Hippocampal formation (tissue), 2 donors: ENCODE results near the gene CIBAR2.
"Not testable (repeated sequence)": the region's sequence is repeated elsewhere in the genome, so short reads cannot be mapped to it uniquely, and the experiment has no call there.

Source experiments
- DNase-seq, 2 donors: peaks; one replicate each; lab custom pipeline; 2025; lab: John Stamatoyannopoulos, UW

The CIBAR2 gene

DNA sequence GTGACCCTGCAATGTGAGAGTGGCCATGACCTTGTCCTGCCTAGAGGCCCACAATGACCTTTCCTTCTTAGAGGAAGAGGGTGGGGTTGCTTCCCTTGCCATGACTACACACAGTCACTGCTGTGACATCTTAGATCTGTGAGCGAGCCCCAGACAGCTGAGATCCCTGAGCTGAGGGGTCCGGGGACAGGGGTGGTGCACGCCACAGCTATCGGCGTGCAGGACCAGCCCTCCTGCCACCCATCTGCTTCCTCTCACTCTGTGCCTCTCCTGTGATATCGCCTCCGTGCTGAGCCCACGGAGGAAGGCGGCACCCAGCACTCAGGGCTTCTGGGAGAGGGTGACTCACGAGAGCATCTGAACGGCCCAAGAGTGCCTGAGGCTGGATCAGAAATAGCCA lies 49.4 kb downstream of the CIBAR2 start:
- DNase-seq: no peak

DNA sequence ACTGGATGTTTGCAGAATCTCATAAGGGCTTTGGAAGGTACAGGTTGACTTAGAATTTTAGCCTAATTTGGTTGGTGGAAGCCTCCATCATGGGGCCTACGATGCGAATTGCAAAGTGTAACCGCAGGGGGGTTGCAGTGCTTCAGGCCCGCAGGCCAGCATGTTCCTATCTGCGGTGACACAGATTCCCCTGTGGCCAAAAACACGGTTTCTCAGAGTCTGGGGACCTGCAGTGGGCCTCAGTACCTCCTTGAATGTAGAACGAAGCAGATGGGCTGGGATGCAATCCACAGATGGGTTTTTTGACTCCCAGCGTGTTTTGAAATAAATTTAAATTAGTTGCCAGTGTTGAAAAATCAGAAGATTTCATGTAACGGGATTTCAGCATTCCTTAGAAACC lies 49.9 kb downstream of the CIBAR2 start:
- no peak for DNase-seq

GRCh38 chr16:85061566-85061965 lies 50.7 kb downstream of the CIBAR2 start:
- DNase-seq: no peak

GRCh38 chr16:85058909-85059308 lies 53.4 kb downstream of the CIBAR2 start:
- no peak for DNase-seq

GRCh38 chr16:85057948-85058347 lies 54.3 kb downstream of the CIBAR2 start:
- peak in 1 of 2 donors; percentile 5 for DNase-seq

DNA sequence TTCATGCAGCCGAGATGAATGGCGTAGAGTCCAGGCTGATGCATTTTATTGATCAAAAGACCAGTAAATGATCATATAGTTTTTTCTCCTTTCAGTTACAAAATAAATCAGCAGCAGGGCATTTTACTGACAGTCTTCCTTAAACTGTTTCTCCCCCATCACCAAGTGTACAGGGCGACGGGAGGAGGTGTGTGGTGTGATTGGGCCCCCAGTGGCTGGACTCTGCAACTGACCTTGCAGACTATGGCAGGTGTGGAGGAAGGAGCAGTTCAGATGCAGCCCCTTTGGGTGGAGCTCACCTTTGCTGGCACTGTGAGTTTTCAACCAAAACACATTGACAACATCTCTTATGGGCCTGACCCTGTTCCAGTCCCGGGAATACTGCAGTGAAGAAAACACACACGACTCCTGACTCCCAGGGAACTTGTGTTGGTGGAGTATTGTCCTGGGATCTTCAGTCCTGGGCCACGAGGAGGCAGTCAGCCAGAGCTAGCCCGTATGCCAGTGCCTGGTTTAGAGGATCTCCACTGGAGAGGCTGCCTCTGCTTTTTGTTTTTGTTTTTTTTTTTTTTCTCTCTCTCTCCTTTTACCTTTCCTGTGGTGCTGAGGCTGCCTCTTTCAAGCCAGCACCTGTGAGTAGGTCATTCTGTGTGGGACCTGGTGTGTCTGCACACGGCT lies 54.9 kb downstream of the CIBAR2 start:
- DNase-seq: no peak

- peak in 1 of 2 donors; percentile 17 for DNase-seq
These were observed 56.0 kb downstream of the CIBAR2 start for GRCh38 chr16:85056211-85056748.

GRCh38 chr16:85055493-85056210 lies 56.6 kb downstream of the CIBAR2 start:
- DNase-seq: peak; percentile 47 to 55

GRCh38 chr16:85054948-85055492 lies 57.3 kb downstream of the CIBAR2 start:
- DNase-seq: no peak

DNA sequence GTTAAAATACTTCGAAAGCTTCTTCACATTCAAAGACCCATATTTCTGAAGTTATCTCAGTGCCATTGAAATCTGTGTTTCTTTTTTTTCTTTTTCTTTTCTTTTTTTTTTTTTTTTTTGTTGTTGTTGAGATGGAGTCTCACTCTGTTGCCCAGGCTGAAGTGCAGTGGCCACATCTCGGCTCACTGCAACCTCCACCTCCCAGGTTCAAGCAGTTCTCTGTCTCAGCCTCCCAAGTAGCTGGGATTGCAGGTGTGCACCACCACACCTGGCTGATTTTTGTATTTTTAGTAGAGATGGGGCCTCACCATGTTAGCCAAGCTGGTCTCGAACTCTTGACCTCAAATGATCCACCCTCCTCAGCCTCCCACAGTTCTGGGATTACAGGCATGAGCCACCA lies 58.0 kb downstream of the CIBAR2 start:
- DNase-seq: not testable (repeated sequence)

- DNase-seq: no peak
These were observed 59.7 kb downstream of the CIBAR2 start for GRCh38 chr16:85052536-85052935.

DNA sequence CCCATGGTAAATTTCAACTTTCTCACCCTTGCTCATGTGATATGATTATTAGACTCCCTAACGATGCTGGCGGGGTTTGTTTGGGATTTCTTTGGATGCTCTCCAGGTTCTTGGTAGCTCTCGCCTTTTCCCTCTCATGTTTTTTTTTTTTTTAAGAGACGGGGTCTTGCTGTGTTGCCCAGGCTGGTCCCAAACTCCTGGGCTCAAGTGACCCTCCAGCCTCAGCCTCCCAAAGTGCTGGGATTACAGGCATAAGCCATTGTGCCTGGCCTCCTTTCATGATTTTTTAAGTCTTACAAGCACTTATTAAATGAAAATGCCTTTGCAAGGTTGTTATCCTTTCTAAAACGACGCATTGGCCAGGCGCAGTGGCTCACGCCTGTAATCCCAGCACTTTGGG lies 60.6 kb downstream of the CIBAR2 start:
- DNase-seq: no peak

DNA sequence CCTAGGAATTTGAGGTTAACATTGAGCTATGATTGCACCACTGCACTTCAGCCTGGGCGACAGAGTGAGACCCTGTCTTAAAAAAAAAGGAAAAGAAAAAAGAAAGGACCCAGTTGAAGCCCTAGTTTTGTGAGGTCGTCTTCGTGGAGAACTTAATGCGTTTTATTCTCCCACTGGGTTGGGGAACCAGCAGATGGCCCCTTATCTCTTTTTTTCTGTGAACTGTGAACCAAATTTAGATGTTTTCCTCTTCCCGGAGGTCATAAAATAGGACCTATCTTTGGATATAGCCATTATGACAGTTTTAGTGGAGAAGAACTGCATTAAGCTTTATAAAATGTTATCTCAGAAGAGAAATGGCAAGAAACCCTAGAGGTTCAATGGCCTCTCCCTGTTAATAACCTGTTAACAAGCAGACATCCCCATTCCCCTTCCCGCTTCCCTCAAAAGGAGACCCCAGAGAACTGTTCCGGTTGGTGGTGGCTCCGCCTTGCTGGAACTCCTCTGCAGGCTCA lies 61.1 kb downstream of the CIBAR2 start:
- DNase-seq: no peak

- DNase-seq: no peak
These were observed 62.5 kb downstream of the CIBAR2 start for GRCh38 chr16:85049706-85050305.

- DNase-seq: no peak
These were observed 63.2 kb downstream of the CIBAR2 start for GRCh38 chr16:85048921-85049562.
